ENCODE measurements around the gene IL6.
A peak's percentile ranks its signal among the peaks of the same experiment; 100 is the strongest.
"Not testable (repeated sequence)": the region's sequence is repeated elsewhere in the genome, so short reads cannot be mapped to it uniquely, and the experiment has no call there.

The IL6 gene

DNA sequence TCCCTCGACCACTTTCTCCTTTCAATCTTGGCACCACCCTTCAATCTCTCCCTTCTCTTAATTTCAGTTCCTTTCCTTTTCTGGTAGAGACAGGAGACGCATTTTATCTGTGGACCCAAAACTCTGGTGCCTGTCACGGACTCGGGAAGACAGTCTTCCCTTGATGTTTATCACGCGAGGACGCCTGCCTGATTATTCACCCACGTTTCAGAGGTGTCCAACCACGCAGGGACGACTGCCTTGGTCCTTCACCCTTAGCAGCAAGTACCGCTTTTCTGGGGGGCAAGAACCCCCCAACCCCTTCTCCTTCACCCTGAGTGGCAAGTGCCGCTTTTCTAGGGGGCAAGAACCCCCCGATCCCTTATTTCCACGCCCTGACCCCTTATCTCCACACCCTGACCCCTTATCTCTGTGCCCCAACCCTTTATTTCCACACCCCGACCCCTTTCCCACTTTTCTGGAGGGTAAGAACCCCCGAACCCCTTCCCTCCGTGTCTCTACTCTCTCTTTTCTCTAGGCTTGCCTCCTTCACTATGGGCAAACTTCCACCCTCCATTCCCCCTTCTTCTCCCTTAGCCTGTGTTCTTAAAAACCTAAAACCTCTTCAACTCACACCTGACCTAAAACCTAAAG is 22.9 kb upstream of the IL6 start:
- DNase-seq (ENCODE audit: low read depth in 2 of 2): not testable (repeated sequence)

DNA sequence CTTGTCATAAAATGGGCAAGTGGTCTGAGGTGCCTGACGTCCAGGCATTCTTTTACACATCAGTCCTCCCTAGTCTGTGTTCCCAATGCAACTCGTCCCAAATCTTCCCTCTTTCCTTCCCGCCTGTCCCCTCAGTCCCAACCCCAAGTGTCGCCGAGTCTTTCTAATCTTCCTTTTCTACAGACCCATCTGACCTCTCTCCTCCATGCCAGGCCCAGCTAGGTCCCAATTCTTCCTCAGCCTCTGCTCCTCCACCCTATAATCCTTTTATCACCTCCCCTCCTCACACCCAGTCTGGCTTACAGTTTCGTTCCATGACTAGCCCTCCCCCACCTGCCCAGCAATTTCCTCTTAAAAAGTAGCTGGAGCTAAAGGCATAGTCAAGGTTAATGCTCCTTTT is 22.3 kb upstream of the IL6 start:
- DNase-seq (ENCODE audit: low read depth in 2 of 2): not testable (repeated sequence)

DNA sequence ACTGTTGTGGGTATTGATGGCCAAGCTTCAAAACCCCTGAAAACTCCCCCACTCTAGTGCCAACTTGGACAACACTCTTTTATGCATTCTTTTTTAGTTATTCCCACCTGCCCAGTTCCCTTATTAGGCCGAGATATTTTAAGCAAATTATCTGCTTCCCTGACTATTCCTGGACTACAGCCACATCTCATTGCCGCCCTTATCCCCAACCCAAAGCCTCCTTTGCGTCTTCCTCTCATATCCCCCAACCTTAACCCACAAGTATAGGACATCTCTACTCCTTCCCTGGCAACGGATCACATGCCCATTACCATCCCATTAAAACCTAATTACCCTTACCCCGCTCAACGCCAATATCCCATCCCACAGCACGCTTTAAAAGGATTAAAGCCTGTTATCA is 21.1 kb upstream of the IL6 start:
- DNase-seq (ENCODE audit: low read depth in 2 of 2): not testable (repeated sequence)

DNA sequence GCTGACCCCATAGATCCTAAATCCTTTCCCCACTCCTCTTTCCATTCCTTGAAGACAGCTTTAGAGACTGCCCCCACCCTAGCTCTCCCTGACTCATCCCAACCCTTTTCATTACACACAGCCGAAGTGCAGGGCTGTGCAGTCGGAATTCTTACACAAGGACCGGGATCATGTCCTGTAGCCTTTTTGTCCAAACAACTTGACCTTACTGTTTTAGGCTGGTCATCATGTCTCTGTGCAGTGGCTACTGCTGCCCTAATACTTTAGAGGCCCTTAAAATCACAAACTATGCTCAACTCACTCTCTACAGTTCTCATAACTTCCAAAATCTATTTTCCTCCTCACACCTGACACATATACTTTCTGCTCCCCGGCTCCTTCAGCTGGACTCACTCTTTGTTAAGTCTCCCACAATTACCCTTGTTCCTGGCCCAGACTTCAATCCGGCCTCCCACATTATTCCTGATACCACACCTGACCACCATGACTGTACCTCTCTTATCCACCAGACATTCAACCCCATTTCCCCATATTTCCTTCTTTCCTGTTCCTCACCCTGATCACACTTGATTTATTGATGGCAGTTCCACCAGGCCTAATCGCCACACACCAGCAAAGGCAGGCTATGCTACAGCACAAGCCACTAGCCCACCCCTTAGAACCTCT is 19.8 kb upstream of the IL6 start:
- DNase-seq (ENCODE audit: low read depth in 2 of 2): not testable (repeated sequence)

DNA sequence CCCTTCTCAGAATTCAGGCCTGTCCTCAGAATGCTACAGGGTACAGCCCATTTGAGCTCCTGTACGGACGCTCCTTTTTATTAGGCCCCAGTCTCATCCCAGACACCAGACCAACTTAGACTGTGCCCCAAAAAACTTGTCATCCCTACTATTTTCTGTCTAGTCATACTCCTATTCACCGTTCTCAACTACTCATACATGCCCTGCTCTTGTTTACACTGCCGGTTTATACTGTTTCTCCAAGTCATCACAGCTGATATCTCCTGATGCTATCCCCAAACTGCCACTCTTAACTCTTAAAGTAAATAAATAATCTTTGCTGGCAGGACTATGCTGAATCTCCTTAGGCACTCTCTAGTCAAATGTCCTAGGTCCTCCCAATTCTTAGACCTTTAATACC is 18.8 kb upstream of the IL6 start:
- not testable (repeated sequence) for DNase-seq (ENCODE audit: low read depth in 2 of 2)

DNA sequence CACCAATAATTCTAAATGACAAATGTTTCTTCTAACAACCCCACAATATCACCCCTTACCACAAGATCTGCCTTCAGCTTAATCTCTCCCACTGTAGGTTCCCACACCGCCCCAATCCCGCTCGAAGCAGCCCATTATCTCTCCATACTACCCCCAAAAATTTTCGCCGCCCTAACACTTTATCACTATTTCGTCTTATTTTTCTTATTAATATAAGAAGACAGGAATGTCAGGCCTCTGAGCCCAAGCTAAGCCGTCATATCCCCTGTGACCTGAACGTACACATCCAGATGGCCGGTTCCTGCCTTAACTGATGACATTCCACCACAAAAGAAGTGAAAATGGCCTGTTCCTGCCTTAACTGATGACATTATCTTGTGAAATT is 18.3 kb upstream of the IL6 start:
- DNase-seq (ENCODE audit: low read depth in 2 of 2): not testable (repeated sequence)

DNA sequence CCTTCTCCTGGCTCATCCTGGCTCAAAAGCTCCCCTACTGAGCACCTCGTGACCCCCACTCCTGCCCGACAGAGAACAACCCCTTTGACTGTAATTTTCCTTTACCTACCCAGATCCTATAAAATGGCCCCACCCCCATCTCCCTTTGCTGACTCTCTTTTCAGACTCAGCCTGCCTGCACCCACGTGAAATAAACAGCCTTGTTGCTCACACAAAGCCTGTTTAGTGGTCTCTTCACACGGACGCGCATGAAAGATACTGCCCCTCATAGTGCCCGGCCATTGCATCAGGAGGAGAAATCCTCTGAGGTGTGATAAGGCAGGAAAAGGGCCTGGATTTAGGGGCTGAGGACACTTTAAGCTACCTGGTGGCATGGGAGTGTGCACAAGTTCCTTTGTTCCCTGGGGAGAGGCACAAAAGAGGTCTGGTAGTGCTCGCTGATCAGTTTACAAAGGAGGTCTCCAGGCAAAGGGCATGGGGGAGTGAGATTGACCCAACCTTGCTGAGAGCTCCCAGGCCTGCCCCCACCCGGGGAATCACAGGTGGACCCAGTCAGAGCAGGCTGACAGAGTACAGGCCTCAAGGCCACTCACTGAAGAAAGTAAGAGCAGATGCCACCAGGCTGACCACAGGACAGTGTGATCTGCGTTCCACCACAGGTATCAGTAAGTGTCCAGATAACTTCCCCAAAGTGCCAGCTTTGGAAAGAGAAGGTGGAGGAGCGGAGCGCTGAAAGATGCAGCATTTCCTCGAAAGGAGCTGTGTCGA is 17.8 kb upstream of the IL6 start:
- not testable (repeated sequence) for DNase-seq (ENCODE audit: low read depth in 2 of 2)

DNA sequence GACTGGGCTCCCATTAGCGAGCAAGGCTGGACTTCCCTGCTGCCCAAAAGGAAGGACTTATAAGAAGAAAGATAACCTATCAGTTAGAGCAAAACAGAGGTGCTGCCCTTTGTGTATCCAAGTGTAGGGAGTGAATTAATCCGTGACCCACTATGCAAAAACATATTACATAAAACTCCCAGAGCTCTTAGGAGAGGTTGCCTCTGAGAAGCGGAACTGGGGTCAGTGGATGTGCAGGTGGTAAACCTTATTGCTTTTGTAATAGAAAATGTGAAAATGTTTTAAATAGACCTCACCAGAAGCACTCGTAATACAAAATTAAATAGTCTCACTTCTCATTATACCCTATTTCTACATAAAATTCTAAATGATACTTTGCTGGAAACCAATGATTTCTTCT is 17.1 kb upstream of the IL6 start:
- DNase-seq (ENCODE audit: low read depth in 2 of 2): no peak

DNA sequence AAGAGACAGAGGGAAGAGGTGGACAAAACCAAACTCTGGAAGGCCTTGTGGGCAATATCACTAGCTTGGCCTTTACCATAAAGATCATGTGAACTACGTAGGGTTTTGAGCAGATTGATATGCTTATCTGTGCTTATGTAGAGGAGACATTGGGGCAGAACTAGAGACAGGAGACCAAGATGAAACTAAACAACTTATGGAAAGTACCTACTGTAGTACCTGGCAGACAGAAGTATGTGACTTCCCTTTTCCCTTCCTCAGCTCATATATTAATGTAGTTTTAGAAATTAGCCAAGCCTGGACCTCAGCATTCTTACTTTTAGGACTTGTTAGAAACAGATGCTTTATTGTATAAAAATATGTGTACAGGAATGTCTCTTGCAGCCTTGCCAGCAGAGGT is 14.0 kb upstream of the IL6 start:
- DNase-seq (ENCODE audit: low read depth in 2 of 2): no peak

DNA sequence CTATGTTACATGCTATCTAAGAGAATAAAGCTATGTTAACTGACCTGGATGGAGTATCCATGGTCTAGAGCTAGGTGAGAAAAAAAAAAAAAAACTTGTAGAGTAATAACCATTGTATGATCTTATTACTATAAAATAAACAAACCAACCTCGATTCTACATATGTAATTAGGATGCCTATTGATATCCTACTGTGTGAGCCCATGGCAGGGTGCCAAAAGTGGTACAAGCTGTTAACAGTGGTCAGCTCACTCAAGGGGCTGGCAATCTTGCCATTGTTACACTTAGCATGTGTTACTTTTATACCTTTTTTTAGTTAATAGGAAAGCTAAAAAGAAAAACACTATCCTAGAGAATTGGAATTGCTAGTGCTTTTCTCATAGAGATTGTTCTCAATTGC is 13.5 kb upstream of the IL6 start:
- DNase-seq (ENCODE audit: low read depth in 2 of 2): no peak

DNA sequence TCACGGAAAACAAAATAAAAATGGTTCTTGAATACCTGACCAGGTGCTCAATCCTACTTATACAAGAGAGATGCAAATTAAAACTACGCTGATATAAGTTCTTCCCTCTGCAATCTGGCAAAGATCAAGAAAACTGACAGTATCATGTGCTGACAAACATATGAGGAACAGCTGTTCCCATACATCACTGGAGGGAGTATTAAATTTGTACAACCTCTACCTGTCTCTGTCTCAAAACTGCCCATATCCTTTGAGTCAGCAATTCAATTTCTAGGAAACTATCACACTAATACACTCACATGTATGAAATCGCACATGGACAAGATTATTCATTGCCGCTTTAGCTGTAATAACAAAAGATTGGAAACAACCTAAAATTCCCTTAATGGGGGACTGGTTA is 11.0 kb upstream of the IL6 start:
- DNase-seq (ENCODE audit: low read depth in 2 of 2): no peak

DNA sequence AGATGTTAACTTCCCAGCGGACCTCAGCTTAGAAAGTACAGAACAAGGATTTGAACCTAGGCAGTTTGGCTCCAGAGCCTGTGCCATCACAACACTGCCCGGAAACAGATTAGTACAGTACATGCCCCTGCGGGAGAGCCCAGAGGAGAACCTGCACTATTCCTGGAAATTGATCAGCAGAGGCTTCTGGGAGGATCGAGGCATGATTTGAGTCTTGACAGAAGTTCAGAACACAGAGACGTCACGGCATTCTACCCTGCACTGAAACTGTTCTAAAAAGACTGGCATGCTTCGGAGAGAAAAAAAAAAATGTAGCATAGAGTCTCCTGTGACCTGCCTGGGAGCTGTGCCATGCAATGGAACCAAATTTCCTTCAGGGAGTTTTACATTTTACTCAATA is 9.2 kb upstream of the IL6 start:
- no peak for DNase-seq (ENCODE audit: low read depth in 2 of 2)

DNA sequence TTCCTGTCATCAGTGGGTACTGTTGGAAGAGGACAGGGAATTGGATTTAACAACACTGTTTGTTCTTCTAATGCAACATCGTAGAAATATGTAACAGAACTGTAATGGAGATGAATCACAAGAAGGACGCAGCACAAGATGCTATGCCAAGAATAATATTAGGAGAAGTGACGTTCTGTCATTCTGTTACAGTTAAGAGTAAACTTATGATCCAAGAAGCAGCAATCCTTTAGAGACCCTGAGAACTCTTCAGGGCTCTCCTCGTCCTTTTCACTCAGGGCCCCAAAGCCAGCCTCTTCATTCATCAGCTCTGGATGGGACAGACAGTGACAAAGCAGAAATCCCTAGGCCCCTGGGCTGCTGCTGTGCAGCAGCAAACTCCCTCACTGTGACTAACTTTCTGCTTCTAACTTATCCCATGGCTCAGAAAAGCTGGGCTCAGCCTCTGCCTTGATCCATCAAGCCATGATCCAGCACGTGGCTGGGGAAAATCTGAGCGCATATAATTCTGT is 8.7 kb upstream of the IL6 start:
- no peak for DNase-seq (ENCODE audit: low read depth in 2 of 2)

DNA sequence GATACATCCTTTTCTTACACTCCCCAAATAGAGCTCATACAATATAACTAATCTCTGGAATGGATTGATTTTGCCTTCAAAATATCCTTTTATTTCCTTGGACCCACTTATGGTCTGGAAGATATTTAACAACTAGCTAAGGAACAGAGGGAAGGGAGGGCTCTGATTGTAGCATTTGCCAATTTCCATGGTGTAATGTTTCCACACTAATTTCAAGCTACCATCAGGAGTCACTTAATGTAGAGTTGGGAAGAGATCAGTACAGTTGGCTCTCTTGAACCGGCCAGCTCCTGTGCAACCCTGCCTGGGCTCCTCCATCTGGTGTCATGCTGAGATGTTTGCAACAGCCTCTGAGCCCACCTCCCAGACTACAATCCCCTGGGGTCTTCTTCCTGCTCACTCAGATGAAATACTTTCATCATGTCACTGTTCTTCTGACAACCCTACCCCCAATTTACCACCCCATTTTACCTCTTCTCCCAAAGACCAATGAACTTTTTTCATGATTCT is 8.0 kb upstream of the IL6 start:
- no peak for DNase-seq (ENCODE audit: low read depth in 2 of 2)

DNA sequence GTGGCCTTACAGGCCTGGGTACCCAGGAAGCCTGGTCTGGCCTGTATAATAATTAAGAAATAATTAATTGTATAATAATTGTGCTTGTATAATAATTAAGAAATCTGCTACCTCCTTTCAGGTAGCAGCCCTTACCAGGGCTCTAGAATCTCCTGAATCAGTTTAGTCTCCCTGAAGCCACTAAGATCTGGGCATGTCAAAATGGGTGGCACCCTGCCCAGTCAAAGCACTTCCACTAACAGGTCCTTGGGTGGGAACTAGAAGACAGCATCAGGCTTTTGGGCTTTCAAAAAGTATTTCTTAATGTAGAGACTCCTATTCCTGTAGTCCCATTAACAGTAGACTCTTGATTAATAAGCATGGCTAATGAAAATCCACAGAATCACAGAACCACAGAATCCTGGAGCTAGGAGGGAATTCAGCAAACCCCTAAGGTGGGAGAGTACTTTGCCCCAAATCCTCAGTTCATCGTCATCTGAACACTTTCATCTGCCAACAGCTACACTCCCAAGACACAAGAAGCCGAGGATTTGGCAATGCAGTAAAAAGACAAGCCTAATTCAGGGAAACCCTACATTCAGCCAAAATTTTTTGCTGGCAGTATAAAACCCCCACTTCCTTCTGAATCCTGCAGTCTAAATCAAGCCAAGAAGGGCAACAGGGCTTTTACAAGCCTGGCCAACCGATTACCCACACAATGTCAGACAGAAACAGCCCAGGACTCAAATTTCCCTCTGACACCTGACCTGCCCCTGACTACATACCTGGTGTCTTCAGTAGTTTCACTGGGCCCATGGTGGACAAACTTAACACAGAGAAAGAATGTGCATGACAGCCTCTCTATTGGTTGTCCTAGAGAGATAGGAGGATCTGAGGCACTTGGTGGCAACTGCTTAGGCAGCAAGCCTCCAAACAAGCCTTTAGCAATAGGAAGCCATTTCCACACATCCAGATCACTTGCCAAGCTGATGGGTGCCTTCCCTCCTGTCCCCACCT is 5.9 kb upstream of the IL6 start:
- DNase-seq (ENCODE audit: low read depth in 2 of 2): no peak

DNA sequence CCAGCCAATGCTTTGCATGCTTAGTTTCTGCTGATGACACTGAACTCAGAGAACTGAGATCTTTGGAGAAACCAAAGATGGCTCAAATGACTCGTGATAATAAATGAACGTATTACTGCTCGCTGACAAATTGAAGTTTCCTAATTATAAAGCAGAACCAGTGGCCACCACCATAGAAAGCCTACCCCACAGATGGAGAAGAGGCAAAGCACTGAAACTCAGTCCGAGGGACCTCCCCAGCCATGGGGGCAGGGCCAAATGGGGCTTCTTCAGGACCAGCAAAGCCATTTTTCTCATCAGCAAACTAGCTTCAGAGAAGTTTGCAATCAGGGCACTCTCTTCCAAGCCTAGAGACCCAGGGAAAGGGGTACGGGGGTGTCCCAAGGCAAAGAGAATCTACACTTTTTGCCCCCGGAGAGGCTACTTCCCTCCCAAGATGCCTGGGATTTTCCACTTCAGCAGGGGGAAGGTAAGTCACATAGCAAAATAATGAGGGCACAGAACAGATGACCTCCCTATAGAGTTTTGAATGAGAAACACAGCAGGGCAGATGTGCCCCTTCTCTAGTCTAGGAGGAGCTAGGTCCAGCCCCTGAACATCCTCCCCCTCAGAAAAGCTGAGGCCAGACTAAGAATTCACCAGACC is 4.3 kb upstream of the IL6 start:
- no peak for DNase-seq (ENCODE audit: low read depth in 2 of 2)

DNA sequence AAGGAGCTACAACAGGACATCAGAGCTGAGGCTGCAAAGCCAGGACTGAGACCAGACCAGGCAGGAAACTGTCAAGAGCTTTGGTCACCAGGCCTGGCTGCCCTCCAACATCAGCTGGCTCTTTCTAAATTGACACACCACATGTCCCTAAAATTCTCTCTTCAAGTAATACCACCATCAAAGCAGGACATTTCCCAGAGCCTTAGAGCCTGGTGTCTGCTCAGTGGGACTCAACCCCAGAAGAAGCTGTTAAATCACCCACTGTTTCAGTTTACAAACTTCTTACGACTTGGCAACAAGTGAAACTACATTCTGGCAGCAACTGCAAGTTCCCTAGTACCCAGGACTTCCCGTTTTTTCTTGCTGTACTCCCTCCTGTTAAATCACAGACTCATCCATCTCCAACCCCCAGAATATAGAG is 3.8 kb upstream of the IL6 start:
- DNase-seq (ENCODE audit: low read depth in 2 of 2): no peak

DNA sequence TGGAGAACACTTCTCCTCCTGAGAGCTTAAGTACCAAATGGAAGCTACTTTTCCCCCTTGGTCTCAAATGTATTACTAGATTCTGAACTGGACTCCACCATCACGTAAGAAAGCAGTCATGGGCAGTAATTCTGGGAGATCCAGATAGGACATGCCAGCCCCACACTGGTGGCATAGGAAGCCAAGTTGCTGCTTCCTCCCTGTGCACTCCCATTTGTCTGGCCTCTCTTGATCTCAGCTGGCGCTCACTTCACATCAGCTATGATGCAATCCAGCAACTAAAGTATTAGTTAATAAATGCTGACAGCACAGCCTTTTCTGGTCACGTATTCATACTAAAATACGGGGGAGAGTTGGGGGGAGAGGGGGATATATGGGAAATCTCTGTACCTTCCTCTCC is 3.4 kb upstream of the IL6 start:
- no peak for DNase-seq (ENCODE audit: low read depth in 2 of 2)

DNA sequence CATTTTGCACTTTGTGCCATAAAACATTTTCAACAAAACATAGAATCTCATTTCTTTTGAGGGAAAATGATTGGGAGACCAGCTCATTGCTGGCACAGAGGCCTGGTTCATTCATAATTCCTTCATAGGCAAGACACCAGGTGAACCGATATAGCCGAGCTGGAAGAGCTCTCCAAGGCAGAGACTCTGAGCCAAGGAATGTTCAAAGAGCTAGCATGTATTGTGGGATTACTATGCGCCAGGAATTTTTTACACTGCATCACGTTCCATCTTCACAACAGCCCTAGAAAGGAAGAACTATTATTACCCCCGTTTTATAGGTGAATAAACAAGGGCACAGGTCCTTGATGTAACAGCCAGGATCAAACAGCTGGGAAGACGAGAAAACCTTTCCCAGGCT is 2.1 kb upstream of the IL6 start:
- DNase-seq (ENCODE audit: low read depth in 2 of 2): no peak

DNA sequence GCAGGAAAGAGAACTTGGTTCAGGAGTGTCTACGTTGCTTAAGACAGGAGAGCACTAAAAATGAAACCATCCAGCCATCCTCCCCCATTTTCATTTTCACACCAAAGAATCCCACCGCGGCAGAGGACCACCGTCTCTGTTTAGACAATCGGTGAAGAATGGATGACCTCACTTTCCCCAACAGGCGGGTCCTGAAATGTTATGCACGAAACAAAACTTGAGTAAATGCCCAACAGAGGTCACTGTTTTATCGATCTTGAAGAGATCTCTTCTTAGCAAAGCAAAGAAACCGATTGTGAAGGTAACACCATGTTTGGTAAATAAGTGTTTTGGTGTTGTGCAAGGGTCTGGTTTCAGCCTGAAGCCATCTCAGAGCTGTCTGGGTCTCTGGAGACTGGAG is 1.4 kb upstream of the IL6 start:
- DNase-seq (ENCODE audit: low read depth in 2 of 2): no peak

DNA sequence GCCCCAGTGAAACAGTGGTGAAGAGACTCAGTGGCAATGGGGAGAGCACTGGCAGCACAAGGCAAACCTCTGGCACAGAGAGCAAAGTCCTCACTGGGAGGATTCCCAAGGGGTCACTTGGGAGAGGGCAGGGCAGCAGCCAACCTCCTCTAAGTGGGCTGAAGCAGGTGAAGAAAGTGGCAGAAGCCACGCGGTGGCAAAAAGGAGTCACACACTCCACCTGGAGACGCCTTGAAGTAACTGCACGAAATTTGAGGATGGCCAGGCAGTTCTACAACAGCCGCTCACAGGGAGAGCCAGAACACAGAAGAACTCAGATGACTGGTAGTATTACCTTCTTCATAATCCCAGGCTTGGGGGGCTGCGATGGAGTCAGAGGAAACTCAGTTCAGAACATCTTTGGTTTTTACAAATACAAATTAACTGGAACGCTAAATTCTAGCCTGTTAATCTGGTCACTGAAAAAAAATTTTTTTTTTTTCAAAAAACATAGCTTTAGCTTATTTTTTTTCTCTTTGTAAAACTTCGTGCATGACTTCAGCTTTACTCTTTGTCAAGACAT is 574 bp upstream of the IL6 start:
- peak; percentile 26 to 45 for DNase-seq (ENCODE audit: low read depth in 2 of 2)

All from stimulated activated CD4-positive, alpha-beta T cell treated with anti-CD3 and anti-CD28 coated beads, Interleukin-15, amount 100 ng/mL, for 48 hours (primary cell).